Stimulated activated CD8-positive, alpha-beta memory T cell treated with anti-CD3 and anti-CD28 coated beads, Interleukin-12 subunit alpha, Interleukin-12 subunit beta, amount 100 ng/mL, for 1 hour (primary cell): Measurements from ENCODE around the gene KIF5B.
"Not testable (repeated sequence)": the region's sequence is repeated elsewhere in the genome, so short reads cannot be mapped to it uniquely, and the experiment has no call there.

Experiments used
- DNase-seq: peaks from one replicate; pipeline ENCODE4 v3.0.0-alpha.2; 2020; ENCODE audit warnings: low read depth

Gene KIF5B

GRCh38 chr10:32059472-32059871 is 3.2 kb upstream of the KIF5B start:
- no peak for DNase-seq

- DNase-seq = no peak
Observed at GRCh38 chr10:32057036-32057372, 779 bp upstream of the KIF5B start.

- peak; percentile 23 for DNase-seq
Observed at GRCh38 chr10:32055478-32056135, 618 bp downstream of the KIF5B start.

GRCh38 chr10:32054094-32054493 is 2.1 kb downstream of the KIF5B start:
- DNase-seq = no peak

- not testable (repeated sequence) for DNase-seq
Observed at GRCh38 chr10:32053392-32053791, 2.8 kb downstream of the KIF5B start.

- DNase-seq = no peak
Observed at GRCh38 chr10:32051926-32052325, 4.3 kb downstream of the KIF5B start.

GRCh38 chr10:32050177-32050576 is 6.0 kb downstream of the KIF5B start:
- no peak for DNase-seq

GRCh38 chr10:32049113-32049512 is 7.1 kb downstream of the KIF5B start:
- DNase-seq = no peak

GRCh38 chr10:32048282-32048681 is 7.9 kb downstream of the KIF5B start:
- no peak for DNase-seq

GRCh38 chr10:32047881-32048280 is 8.3 kb downstream of the KIF5B start:
- no peak for DNase-seq

- no peak for DNase-seq
Observed at GRCh38 chr10:32046151-32046550, 10.1 kb downstream of the KIF5B start.

GRCh38 chr10:32042730-32043129 is 13.5 kb downstream of the KIF5B start:
- not testable (repeated sequence) for DNase-seq

GRCh38 chr10:32041290-32042028 is 14.8 kb downstream of the KIF5B start:
- no peak for DNase-seq

GRCh38 chr10:32039734-32040133 is 16.5 kb downstream of the KIF5B start:
- DNase-seq = no peak

- DNase-seq = no peak
Observed at GRCh38 chr10:32038777-32039176, 17.4 kb downstream of the KIF5B start.

GRCh38 chr10:32036922-32037321 is 19.3 kb downstream of the KIF5B start:
- DNase-seq = no peak

GRCh38 chr10:32035038-32035437 is 21.2 kb downstream of the KIF5B start:
- no peak for DNase-seq

- no peak for DNase-seq
Observed at GRCh38 chr10:32033171-32033570, 23.1 kb downstream of the KIF5B start.

GRCh38 chr10:32031920-32032319 is 24.3 kb downstream of the KIF5B start:
- DNase-seq = no peak

GRCh38 chr10:32031424-32031823 is 24.8 kb downstream of the KIF5B start:
- no peak for DNase-seq

- DNase-seq = no peak
Observed at GRCh38 chr10:32028710-32029109, 27.5 kb downstream of the KIF5B start.

GRCh38 chr10:32023264-32023663 is 33.0 kb downstream of the KIF5B start:
- no peak for DNase-seq

GRCh38 chr10:32017044-32017443 is 39.2 kb downstream of the KIF5B start:
- DNase-seq = no peak

GRCh38 chr10:32015386-32015785 is 40.8 kb downstream of the KIF5B start:
- DNase-seq = no peak
